Panc1 (cell line): ENCODE data around the gene GLB1L3. TPM values are rescaled to one million over a fixed set of nuclear protein-coding genes. Genes with fewer than 3 reads are reported as not detected.

Experiments
- ATAC-seq: fragments of 200-7000 bp; cut with Tn5 transposase; 2 replicates; pipeline ENCODE4 v1.9.1; 2020; ENCODE audit warnings: mild to moderate bottlenecking, moderate library complexity
- BruUV-seq: library from RNA; stranded (reverse); fragments of 400-500 nt; replicated peaks from 2 replicates; lab custom pipeline; 2021; lab: Mats Ljungman, UMichigan
- CTCF ChIA-PET: fragments of 300-600 bp; sonication (Branson Sonifier 250); formaldehyde crosslinking; loops from one replicate; lab custom pipeline; 2022; ENCODE audit warnings: antibody characterized with exemption; lab: Charles Lee
- POLR2A ChIA-PET: fragments of 300-600 bp; sonication (Branson Sonifier 250); formaldehyde crosslinking; loops from one replicate; lab custom pipeline; 2022; ENCODE audit warnings: antibody characterized with exemption; lab: Charles Lee
- DNase-seq: peaks from one replicate; pipeline ENCODE4 v3.0.0-alpha.2; 2010; ENCODE audit warnings: low read depth, low spot score
- H3K27ac ChIP-seq: 2 replicates; pipeline ENCODE4 v1.5.1; 2011; ENCODE audit warnings: mild to moderate bottlenecking, low read length, inconsistent platforms
- H3K27me3 ChIP-seq: fragments of 200-500 bp; sonication (Bioruptor generic); 2 replicates; pipeline ENCODE4 v1.6.0; 2014; ENCODE audit warnings: low read length, inconsistent platforms; ENCODE audit not compliant: control insufficient read depth, insufficient read depth
- H3K36me3 ChIP-seq: fragments of 200-500 bp; sonication (Bioruptor generic); 2 replicates; pipeline ENCODE4 v1.5.1; 2014; ENCODE audit warnings: inconsistent platforms, mild to moderate bottlenecking, low read length, moderate library complexity; ENCODE audit not compliant: control insufficient read depth, insufficient read depth
- H3K4me1 ChIP-seq: 2 replicates; pipeline ENCODE4 v1.5.1; 2011; ENCODE audit warnings: inconsistent platforms, mild to moderate bottlenecking, low read length, moderate library complexity; ENCODE audit not compliant: control insufficient read depth, insufficient read depth
- H3K4me3 ChIP-seq, 2 experiments: 2 replicates each; pipeline ENCODE4 v1.5.1; 2011 to 2012; ENCODE audit warnings: low read depth in 2 of 2, low read length in 2 of 2, mild to moderate bottlenecking in 2 of 2, inconsistent platforms in 1 of 2, moderate library complexity in 1 of 2
- H3K9me3 ChIP-seq: fragments of 200-500 bp; sonication (Bioruptor generic); 2 replicates; pipeline ENCODE4 v1.5.1; 2014; ENCODE audit warnings: low read depth, mild to moderate bottlenecking, inconsistent platforms, low read length, moderate library complexity; ENCODE audit not compliant: control insufficient read depth, insufficient read depth
- POLR2AphosphoS5 ChIP-seq: IDR thresholded peaks from 2 replicates; pipeline ENCODE4 v1.6.1; 2012; ENCODE audit warnings: mild to moderate bottlenecking, low read depth, low read length, moderate library complexity
- SIN3A ChIP-seq: IDR thresholded peaks from 2 replicates; pipeline ENCODE4 v1.6.1; 2012; ENCODE audit warnings: low read depth, mild to moderate bottlenecking, low read length, moderate library complexity, borderline replicate concordance; ENCODE audit not compliant: insufficient read depth
- TCF7L2 ChIP-seq: IDR thresholded peaks from 2 replicates; pipeline ENCODE4 v1.6.1; 2011; ENCODE audit warnings: mild to moderate bottlenecking, low read depth, low read length, inconsistent platforms
- in situ Hi-C: cut with HindIII; loops from 2 replicates; pipeline ENCODE4 v1.10.0; 2016; ENCODE audit warnings: low sequenced_read_pairs, low pct_unique_long_range_greater_than_20kb
- intact Hi-C: fragments of 100-400 bp; cut with micrococcal nuclease; formaldehyde crosslinking; loops from one replicate; pipeline ENCODE4 v1.10.0; 2022; ENCODE audit not compliant: unreplicated experiment
- total RNA-seq: library from RNA; stranded (reverse); gene quantifications from one replicate; pipeline ENCODE4 v1.2.1, GENCODE V29; 2021; ENCODE audit not compliant: unreplicated experiment
- TF ChIP-seq, protein P1 (sequence below): fragments of 450-650 bp; IDR thresholded peaks from 2 replicates; pipeline ENCODE4 v1.5.1; 2017; ENCODE audit warnings: mild to moderate bottlenecking
- TF ChIP-seq, protein P2 (sequence below), 2 experiments: IDR thresholded peaks; 2 replicates each; pipeline ENCODE4 v1.6.1; 2011 to 2012; ENCODE audit warnings: low read depth in 2 of 2, control low read depth in 1 of 2, low read length in 1 of 2, mild to moderate bottlenecking in 1 of 2, moderate library complexity in 1 of 2; ENCODE audit not compliant: insufficient read depth in 1 of 2

Gene GLB1L3
- total RNA-seq, 1 experiment from 2014 or later: not detected

DNA sequence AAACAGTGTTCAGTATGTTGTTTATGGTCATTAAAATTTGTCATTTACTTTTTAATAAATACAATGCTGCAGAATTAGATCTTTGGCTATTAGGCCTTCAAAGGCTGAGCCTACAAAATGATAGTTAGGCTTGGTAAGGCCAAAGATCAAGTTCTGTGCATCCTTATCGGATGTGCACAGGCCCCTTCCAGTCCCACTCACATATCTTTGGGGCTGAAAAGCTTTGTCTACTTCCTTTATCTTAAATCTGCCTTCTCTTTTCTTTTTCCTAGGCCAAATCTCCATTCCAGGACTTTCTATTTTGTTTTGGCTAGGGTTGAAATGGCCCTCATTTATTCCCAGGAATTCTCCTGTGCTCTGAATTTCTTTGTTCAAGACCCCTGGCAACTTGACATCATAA, 52.3 kb downstream of the GLB1L3 start:
- POLR2A ChIA-PET: interaction anchor here (0.7 kb wide), 1 partner anchor 104 kb away, joined by 4 read pairs; the partner anchor contains the start of gene VPS26B
- H3K27ac ChIP-seq: no peak overlapping the region
- no peaks in the 10 kb centered on the region for H3K36me3 ChIP-seq
- peaks cover 7% of the 10 kb centered on the region for H3K4me1 ChIP-seq
- no peak for DNase-seq
- TF ChIP-seq POLR2AphosphoS5 (no peak), TCF7L2 (no peak), SIN3A (no peak)
- TF ChIP-seq, protein P1, sequence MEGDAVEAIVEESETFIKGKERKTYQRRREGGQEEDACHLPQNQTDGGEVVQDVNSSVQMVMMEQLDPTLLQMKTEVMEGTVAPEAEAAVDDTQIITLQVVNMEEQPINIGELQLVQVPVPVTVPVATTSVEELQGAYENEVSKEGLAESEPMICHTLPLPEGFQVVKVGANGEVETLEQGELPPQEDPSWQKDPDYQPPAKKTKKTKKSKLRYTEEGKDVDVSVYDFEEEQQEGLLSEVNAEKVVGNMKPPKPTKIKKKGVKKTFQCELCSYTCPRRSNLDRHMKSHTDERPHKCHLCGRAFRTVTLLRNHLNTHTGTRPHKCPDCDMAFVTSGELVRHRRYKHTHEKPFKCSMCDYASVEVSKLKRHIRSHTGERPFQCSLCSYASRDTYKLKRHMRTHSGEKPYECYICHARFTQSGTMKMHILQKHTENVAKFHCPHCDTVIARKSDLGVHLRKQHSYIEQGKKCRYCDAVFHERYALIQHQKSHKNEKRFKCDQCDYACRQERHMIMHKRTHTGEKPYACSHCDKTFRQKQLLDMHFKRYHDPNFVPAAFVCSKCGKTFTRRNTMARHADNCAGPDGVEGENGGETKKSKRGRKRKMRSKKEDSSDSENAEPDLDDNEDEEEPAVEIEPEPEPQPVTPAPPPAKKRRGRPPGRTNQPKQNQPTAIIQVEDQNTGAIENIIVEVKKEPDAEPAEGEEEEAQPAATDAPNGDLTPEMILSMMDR: no peak
- in situ Hi-C loops (no loop called here), intact Hi-C loops (no loop called here)
- no peak overlapping the region for H3K4me3 ChIP-seq
- no TSS peak for BruUV-seq
- no peaks in the 10 kb centered on the region for H3K9me3 ChIP-seq
- no peak for ATAC-seq
- CTCF ChIA-PET: no interaction called here
- H3K27me3 ChIP-seq: peaks cover 14% of the 10 kb centered on the region

DNA sequence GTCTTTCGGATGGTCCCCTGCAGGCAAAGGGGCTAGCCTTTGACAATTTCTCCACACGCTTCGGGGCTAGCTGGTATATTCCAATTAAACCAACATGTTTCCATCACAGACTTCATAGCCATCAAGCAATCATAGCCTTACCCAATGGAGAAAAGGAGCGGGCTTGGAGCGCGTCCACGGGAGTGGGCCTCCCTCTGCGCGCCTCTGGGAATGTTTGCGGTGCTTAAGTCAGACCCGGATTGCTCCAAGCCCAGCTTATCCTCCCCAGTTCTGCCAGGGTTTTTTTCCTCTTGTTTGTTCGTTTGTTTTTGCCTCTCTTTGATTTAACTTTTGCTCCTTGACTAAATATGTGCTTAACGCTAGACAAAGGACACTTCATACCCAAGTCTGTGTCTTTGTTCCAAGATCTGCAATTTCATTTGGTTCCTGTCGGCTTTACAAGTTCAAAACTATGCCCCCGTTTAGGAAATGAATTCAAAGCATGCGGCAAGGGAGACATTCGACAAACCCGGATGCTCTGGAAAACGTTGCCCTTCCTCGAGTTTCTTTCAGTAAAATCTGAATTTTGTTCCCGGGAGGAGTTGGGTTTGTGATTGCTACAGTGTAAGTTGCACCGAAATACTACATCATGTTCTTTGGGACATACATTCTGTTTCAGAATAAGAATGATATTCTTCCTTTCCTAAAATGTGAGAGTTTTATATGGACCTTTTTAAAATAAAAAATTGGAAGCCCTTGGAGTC, 54.6 kb downstream of the GLB1L3 start:
- no peaks in the 10 kb centered on the region for H3K36me3 ChIP-seq
- ChIA-PET CTCF (no interaction called here), POLR2A (no interaction called here)
- no peak overlapping the region for H3K27ac ChIP-seq
- intact Hi-C loops: no loop called here
- ATAC-seq (no peak), DNase-seq (no peak)
- TF ChIP-seq POLR2AphosphoS5 (no peak), SIN3A (no peak), TCF7L2 (no peak)
- TF ChIP-seq, protein P1: no peak
- TF ChIP-seq, protein P2, sequence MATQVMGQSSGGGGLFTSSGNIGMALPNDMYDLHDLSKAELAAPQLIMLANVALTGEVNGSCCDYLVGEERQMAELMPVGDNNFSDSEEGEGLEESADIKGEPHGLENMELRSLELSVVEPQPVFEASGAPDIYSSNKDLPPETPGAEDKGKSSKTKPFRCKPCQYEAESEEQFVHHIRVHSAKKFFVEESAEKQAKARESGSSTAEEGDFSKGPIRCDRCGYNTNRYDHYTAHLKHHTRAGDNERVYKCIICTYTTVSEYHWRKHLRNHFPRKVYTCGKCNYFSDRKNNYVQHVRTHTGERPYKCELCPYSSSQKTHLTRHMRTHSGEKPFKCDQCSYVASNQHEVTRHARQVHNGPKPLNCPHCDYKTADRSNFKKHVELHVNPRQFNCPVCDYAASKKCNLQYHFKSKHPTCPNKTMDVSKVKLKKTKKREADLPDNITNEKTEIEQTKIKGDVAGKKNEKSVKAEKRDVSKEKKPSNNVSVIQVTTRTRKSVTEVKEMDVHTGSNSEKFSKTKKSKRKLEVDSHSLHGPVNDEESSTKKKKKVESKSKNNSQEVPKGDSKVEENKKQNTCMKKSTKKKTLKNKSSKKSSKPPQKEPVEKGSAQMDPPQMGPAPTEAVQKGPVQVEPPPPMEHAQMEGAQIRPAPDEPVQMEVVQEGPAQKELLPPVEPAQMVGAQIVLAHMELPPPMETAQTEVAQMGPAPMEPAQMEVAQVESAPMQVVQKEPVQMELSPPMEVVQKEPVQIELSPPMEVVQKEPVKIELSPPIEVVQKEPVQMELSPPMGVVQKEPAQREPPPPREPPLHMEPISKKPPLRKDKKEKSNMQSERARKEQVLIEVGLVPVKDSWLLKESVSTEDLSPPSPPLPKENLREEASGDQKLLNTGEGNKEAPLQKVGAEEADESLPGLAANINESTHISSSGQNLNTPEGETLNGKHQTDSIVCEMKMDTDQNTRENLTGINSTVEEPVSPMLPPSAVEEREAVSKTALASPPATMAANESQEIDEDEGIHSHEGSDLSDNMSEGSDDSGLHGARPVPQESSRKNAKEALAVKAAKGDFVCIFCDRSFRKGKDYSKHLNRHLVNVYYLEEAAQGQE (IDR thresholded peaks at IDR 0.05; ENCODE audit: insufficient read depth in 1 of 2, low read depth in 2 of 2, low read length in 1 of 2): no peak
- H3K4me1 ChIP-seq: peaks cover 7% of the 10 kb centered on the region
- H3K4me3 ChIP-seq: peak overlapping the region; percentile 34 to 56
- in situ Hi-C loops: no loop called here
- H3K27me3 ChIP-seq: peaks cover 14% of the 10 kb centered on the region
- BruUV-seq: no TSS peak
- no peaks in the 10 kb centered on the region for H3K9me3 ChIP-seq
